CD4-positive, alpha-beta T cell treated with Interleukin-4 for 4 hours (primary cell): ENCODE data around the gene LRRC4C.

Experiments
- DNase-seq: peaks from one replicate; pipeline ENCODE4 v3.0.0-alpha.2; 2020

LRRC4C gene

GRCh38 chr11:40139536-40139935, 1319.9 kb downstream of the LRRC4C start:
- DNase-seq = no peak

- DNase-seq = no peak
Measured at GRCh38 chr11:40139066-40139465, 1320.4 kb downstream of the LRRC4C start.

GRCh38 chr11:40134820-40135570, 1324.5 kb downstream of the LRRC4C start:
- DNase-seq = no peak

- no peak for DNase-seq
Measured at GRCh38 chr11:40133498-40133897, 1326.0 kb downstream of the LRRC4C start.

GRCh38 chr11:40132912-40133311, 1326.5 kb downstream of the LRRC4C start:
- DNase-seq = no peak

- no peak for DNase-seq
Measured at GRCh38 chr11:40130427-40130826, 1329.0 kb downstream of the LRRC4C start.

GRCh38 chr11:40129266-40129665, 1330.2 kb downstream of the LRRC4C start:
- no peak for DNase-seq

GRCh38 chr11:40125054-40125453, 1334.4 kb downstream of the LRRC4C start:
- no peak for DNase-seq

GRCh38 chr11:40119661-40120060, 1339.8 kb downstream of the LRRC4C start:
- DNase-seq = no peak

GRCh38 chr11:40118780-40119179, 1340.7 kb downstream of the LRRC4C start:
- no peak for DNase-seq

- no peak for DNase-seq
Measured at GRCh38 chr11:40118026-40118425, 1341.4 kb downstream of the LRRC4C start.

- DNase-seq = no peak
Measured at GRCh38 chr11:40104941-40105550, 1354.4 kb downstream of the LRRC4C start.

- DNase-seq = no peak
Measured at GRCh38 chr11:40100781-40101180, 1358.7 kb downstream of the LRRC4C start.

GRCh38 chr11:40100162-40100553, 1359.3 kb downstream of the LRRC4C start:
- DNase-seq = no peak

- DNase-seq = no peak
Measured at GRCh38 chr11:40099426-40100161, 1359.9 kb downstream of the LRRC4C start.

- no peak for DNase-seq
Measured at GRCh38 chr11:40095446-40095845, 1364.0 kb downstream of the LRRC4C start.

- no peak for DNase-seq
Measured at GRCh38 chr11:40094954-40095353, 1364.5 kb downstream of the LRRC4C start.

GRCh38 chr11:40080434-40080833, 1379.0 kb downstream of the LRRC4C start:
- DNase-seq = no peak
